HFF-Myc (cell line): Measurements from ENCODE around the gene SLC5A2.
"Not testable (repeated sequence)": the region's sequence is repeated elsewhere in the genome, so short reads cannot be mapped to it uniquely, and the experiment has no call there.

Experiments used
- DNase-seq: peaks from one replicate; pipeline ENCODE4 v3.0.0-alpha.2; 2011; ENCODE audit warnings: low read depth; ENCODE audit errors: extremely low read depth
- H3K4me3 ChIP-seq: replicated peaks from 2 replicates; pipeline ENCODE4 v1.5.1; 2011; ENCODE audit warnings: low read depth, mild to moderate bottlenecking, control low read depth, low read length
- CTCF ChIP-seq: IDR thresholded peaks from 2 replicates; pipeline ENCODE4 v1.5.1; 2012; ENCODE audit warnings: mild to moderate bottlenecking, low read depth, low read length, control low read depth; ENCODE audit errors: missing control alignments

Gene SLC5A2

GRCh38 chr16:31498493-31498892 lies 15.6 kb downstream of the SLC5A2 start:
- DNase-seq: no peak
- TF ChIP-seq CTCF: no peak
- no peak overlapping the region for H3K4me3 ChIP-seq

- no peak for TF ChIP-seq CTCF
- H3K4me3 ChIP-seq: no peak overlapping the region
- DNase-seq: no peak
Observed at GRCh38 chr16:31499928-31500327, 17.0 kb downstream of the SLC5A2 start.

- no peak for TF ChIP-seq CTCF
- DNase-seq: no peak
- H3K4me3 ChIP-seq: no peak overlapping the region
Observed at GRCh38 chr16:31501226-31501965, 18.5 kb downstream of the SLC5A2 start.

GRCh38 chr16:31501966-31502348 lies 19.0 kb downstream of the SLC5A2 start:
- H3K4me3 ChIP-seq: no peak overlapping the region
- DNase-seq: no peak
- no peak for TF ChIP-seq CTCF

GRCh38 chr16:31502981-31503380 lies 20.1 kb downstream of the SLC5A2 start:
- TF ChIP-seq CTCF: no peak

GRCh38 chr16:31503555-31503954 lies 20.6 kb downstream of the SLC5A2 start:
- not testable (repeated sequence) for H3K4me3 ChIP-seq

More at GRCh38 chr16:31502981-31503380, 20.1 kb downstream of the SLC5A2 start:
- no peak for DNase-seq
- no peak overlapping the region for H3K4me3 ChIP-seq

GRCh38 chr16:31504159-31504558 lies 21.2 kb downstream of the SLC5A2 start:
- no peak overlapping the region for H3K4me3 ChIP-seq
- no peak for TF ChIP-seq CTCF
- no peak for DNase-seq

More at GRCh38 chr16:31503555-31503954, 20.6 kb downstream of the SLC5A2 start:
- DNase-seq: not testable (repeated sequence)
